Measurements from ENCODE around the gene SPACA1.

Gene SPACA1

DNA sequence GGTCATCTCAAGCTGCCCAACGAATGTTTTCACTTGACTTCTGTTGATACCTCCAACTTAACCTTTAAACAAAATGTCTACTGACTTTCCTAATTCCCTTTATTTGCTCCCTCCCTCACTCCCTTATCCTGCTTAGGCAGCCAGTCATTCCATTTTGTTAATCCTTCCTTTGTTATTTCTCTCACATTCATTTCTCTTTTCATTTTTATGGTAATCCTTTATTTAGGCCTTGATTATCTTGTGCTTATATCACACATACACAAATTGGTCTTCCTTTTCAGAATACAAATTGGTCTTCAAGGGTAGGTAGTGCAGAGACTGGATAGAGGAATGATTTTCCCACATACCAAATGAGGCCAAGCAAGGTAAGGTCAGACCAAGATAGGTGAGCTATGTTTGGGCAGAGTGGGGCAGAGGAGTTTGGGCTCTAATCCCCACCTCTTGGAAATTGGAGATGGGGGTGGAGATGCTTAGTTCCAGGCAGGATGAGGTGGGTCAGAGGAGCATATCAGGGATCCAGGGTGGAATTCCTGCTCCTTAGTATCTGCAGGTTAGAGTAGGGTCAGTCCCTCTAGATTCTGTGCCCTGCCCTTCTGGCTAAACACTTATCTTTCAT lies 2.0 kb upstream of the SPACA1 start:
- POLR2A ChIA-PET = no interaction called here
- no peak for TF ChIP-seq ZNF423 (tag by site-specific recombination; IDR thresholded peaks at IDR 0.05)
- no peak for TF ChIP-seq ZNF776 (tag by site-specific recombination; IDR thresholded peaks at IDR 0.05; ENCODE audit: borderline replicate concordance)
- no peak for TF ChIP-seq ZIC2 (tag by site-specific recombination; IDR thresholded peaks at IDR 0.05)
- TF ChIP-seq, protein P1, sequence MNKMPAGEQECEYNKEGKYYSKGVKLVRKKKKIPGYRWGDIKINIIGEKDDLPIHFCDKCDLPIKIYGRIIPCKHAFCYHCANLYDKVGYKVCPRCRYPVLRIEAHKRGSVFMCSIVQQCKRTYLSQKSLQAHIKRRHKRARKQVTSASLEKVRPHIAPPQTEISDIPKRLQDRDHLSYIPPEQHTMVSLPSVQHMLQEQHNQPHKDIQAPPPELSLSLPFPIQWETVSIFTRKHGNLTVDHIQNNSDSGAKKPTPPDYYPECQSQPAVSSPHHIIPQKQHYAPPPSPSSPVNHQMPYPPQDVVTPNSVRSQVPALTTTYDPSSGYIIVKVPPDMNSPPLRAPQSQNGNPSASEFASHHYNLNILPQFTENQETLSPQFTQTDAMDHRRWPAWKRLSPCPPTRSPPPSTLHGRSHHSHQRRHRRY (tag by site-specific recombination; IDR thresholded peaks at IDR 0.05) = no peak
- no peak for TF ChIP-seq ZNF404 (tag by site-specific recombination; IDR thresholded peaks at IDR 0.05)
- no peak for TF ChIP-seq ZNF692 (tag by site-specific recombination; IDR thresholded peaks at IDR 0.05)
- TF ChIP-seq ZNF292 (tag by site-specific recombination; IDR thresholded peaks at IDR 0.05; ENCODE audit: borderline replicate concordance, low read depth) = no peak
- no peak for TF ChIP-seq ZFP69B (tag by site-specific recombination; IDR thresholded peaks at IDR 0.05)
- TF ChIP-seq ZNF670 (tag by site-specific recombination; IDR thresholded peaks at IDR 0.05; ENCODE audit: low read depth) = no peak
- TF ChIP-seq ZBTB20 (tag by site-specific recombination; IDR thresholded peaks at IDR 0.05) = no peak
- TF ChIP-seq ZNF148 (tag by site-specific recombination; IDR thresholded peaks at IDR 0.05; ENCODE audit: borderline replicate concordance) = no peak
- no peak for TF ChIP-seq ZNF10 (tag by site-specific recombination; IDR thresholded peaks at IDR 0.05)
- TF ChIP-seq, protein P2, sequence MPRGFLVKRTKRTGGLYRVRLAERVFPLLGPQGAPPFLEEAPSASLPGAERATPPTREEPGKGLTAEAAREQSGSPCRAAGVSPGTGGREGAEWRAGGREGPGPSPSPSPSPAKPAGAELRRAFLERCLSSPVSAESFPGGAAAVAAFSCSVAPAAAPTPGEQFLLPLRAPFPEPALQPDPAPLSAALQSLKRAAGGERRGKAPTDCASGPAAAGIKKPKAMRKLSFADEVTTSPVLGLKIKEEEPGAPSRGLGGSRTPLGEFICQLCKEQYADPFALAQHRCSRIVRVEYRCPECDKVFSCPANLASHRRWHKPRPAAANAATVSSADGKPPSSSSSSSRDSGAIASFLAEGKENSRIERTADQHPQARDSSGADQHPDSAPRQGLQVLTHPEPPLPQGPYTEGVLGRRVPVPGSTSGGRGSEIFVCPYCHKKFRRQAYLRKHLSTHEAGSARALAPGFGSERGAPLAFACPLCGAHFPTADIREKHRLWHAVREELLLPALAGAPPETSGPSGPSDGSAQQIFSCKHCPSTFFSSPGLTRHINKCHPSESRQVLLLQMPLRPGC (tag by site-specific recombination; IDR thresholded peaks at IDR 0.05) = no peak
- no peak for TF ChIP-seq TRIM28 (IDR thresholded peaks at IDR 0.05; ENCODE audit: borderline replicate concordance, low read length)
- no peak for TF ChIP-seq ZNF2 (tag by site-specific recombination; IDR thresholded peaks at IDR 0.05)
- no peaks in the 10 kb centered on the region for H3K36me3 ChIP-seq (ENCODE audit: control insufficient read depth in 2 of 2, insufficient read depth in 1 of 2, low read length in 2 of 2)
- H3K9me3 ChIP-seq (ENCODE audit: control insufficient read depth, insufficient read depth, low read depth, low read length) = no peaks in the 10 kb centered on the region
- H3K27ac ChIP-seq (ENCODE audit: extremely low read depth, low read depth, low read length) = no peak overlapping the region
- CTCF ChIA-PET = no interaction called here
- no peak overlapping the region for H3K4me3 ChIP-seq (ENCODE audit: low read depth, low read length)
- no peaks in the 10 kb centered on the region for H3K4me1 ChIP-seq (ENCODE audit: control insufficient read depth, insufficient read depth, low read length)

GRCh38 chr6:88048578-88048977 lies 937 bp downstream of the SPACA1 start:
- POLR2A ChIA-PET = no interaction called here
- no peak overlapping the region for H3K27ac ChIP-seq (ENCODE audit: extremely low read depth, low read depth, low read length)
- TF ChIP-seq, protein P1 (tag by site-specific recombination; IDR thresholded peaks at IDR 0.05) = no peak
- TF ChIP-seq ZNF391 (tag by site-specific recombination; IDR thresholded peaks at IDR 0.05; ENCODE audit: borderline replicate concordance, low read depth) = no peak
- TF ChIP-seq ZNF416 (tag by site-specific recombination; IDR thresholded peaks at IDR 0.05) = no peak
- no peaks in the 10 kb centered on the region for H3K9me3 ChIP-seq (ENCODE audit: control insufficient read depth, insufficient read depth, low read depth, low read length)
- no peaks in the 10 kb centered on the region for H3K4me1 ChIP-seq (ENCODE audit: control insufficient read depth, insufficient read depth, low read length)
- H3K4me3 ChIP-seq (ENCODE audit: low read depth, low read length) = no peak overlapping the region
- H3K36me3 ChIP-seq (ENCODE audit: control insufficient read depth in 2 of 2, insufficient read depth in 1 of 2, low read length in 2 of 2) = no peaks in the 10 kb centered on the region
- CTCF ChIA-PET = interaction anchor here (0.7 to 0.8 kb wide), 2 partner anchors 115 to 118 kb away, joined by 3 read pairs; no protein-coding TSS in a partner anchor

Measured in HEK293 (cell line).